ENCODE measurements around the gene WNT11. TPM values are rescaled to one million over a fixed set of nuclear protein-coding genes. Genes with fewer than 3 reads are reported as not detected.

WNT11 gene
- total RNA-seq, 1 donor from 2014 or later, result 0.37 TPM

DNA sequence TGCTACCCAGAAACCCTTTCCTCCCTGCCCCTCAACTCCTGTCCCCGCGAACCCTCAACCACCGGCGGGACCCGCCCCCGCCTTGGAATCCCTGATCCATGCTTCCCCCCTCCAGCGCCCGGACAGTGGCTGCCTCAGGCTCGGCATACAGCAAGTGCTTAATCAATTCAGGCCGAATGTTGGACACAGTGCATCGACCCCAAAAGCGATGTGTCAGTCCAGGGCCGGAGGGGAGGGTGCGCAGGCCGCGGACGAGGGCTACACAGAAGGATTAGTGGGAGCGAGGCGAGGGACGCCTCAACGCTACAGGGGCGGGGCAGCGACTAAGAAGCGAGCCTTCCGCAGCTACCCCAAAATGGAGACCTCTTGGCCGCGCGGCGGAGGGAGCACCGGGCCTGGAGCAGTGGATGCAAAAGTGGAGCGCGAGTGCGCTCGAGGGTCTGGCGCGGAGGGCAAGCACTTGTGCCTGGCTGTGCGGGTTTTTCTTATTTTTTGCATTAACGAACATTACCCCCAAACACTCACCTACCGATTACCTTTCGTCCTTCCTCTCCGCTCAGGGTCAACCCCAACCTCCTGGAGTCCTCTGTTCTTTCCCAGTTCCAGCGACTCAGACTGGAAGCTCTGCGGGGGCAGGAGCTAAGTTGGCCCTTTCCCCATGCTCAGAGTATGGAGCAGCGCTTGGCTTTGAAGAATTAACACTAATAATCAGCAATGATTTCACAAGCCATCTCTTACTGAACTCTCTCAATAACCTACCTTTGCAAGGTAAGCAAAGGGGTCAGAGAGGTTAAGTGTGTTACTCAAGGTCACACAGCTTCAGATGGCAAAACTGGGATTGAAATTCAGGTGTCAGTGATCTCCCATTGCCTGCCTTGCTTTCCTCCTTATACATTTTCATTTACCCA lies 30.0 kb upstream of the WNT11 start:
- H3K9me3 Mint-ChIP-seq (ENCODE audit: unreplicated experiment), result peaks cover 26% of the 10 kb centered on the region
- peaks cover 34% of the 10 kb centered on the region for H3K27me3 Mint-ChIP-seq (ENCODE audit: unreplicated experiment)
- H3K36me3 Mint-ChIP-seq (ENCODE audit: unreplicated experiment), result no peaks in the 10 kb centered on the region
- peaks cover 13% of the 10 kb centered on the region for H3K4me1 Mint-ChIP-seq (ENCODE audit: low read depth, unreplicated experiment)
- TF ChIP-seq, protein P1, sequence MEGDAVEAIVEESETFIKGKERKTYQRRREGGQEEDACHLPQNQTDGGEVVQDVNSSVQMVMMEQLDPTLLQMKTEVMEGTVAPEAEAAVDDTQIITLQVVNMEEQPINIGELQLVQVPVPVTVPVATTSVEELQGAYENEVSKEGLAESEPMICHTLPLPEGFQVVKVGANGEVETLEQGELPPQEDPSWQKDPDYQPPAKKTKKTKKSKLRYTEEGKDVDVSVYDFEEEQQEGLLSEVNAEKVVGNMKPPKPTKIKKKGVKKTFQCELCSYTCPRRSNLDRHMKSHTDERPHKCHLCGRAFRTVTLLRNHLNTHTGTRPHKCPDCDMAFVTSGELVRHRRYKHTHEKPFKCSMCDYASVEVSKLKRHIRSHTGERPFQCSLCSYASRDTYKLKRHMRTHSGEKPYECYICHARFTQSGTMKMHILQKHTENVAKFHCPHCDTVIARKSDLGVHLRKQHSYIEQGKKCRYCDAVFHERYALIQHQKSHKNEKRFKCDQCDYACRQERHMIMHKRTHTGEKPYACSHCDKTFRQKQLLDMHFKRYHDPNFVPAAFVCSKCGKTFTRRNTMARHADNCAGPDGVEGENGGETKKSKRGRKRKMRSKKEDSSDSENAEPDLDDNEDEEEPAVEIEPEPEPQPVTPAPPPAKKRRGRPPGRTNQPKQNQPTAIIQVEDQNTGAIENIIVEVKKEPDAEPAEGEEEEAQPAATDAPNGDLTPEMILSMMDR (IDR thresholded peaks at IDR 0.05; ENCODE audit: partially characterized antibody, unreplicated experiment), result no peak
- H3K4me3 Mint-ChIP-seq (ENCODE audit: unreplicated experiment), result peak overlapping the region; percentile 94
- peak; percentile 67 for DNase-seq
- H3K27ac Mint-ChIP-seq (ENCODE audit: unreplicated experiment), result peak overlapping the region; percentile 73

DNA sequence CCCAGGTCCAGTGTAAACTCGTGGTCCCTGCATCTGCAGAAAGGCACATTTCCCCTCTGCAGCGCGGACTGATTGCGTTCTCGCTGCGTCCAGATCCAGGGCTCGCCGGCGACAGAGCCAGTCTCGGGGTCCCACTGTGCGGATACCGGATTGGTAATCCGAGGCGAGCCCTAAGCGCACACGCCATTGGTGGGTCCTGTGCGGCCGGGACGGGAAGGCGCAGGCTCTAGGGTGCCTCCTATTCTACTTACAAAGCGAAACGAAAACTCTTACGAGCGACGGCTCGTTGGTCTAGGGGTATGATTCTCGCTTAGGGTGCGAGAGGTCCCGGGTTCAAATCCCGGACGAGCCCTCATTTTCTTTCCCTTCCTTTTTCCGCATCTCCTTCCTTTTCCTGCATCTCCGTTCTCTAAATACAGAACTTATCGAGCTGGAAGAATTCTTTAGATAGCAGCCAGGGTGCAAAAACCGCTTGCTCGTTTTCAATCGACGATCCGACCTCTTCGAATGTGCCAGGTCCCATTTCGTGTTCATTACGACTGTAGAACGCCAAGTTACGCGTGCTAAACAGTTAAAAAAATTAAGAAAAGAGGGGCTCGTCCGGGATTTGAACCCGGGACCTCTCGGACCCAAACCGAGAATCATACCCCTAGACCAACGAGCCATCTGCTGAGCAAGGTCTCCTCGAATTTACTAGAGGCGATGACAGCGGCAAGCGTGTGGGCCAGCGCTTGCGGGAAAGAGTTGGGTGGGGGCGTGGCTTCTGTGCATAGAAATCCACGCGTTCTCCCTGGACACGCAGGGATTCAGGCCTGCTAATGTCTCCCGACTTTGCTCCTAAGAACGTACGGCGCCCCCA lies 29.2 kb upstream of the WNT11 start:
- H3K36me3 Mint-ChIP-seq (ENCODE audit: unreplicated experiment), result no peaks in the 10 kb centered on the region
- TF ChIP-seq, protein P1 (IDR thresholded peaks at IDR 0.05; ENCODE audit: partially characterized antibody, unreplicated experiment), result no peak
- peak overlapping the region; percentile 73 for H3K27ac Mint-ChIP-seq (ENCODE audit: unreplicated experiment)
- peaks cover 7% of the 10 kb centered on the region for H3K4me1 Mint-ChIP-seq (ENCODE audit: low read depth, unreplicated experiment)
- H3K27me3 Mint-ChIP-seq (ENCODE audit: unreplicated experiment), result peaks cover 30% of the 10 kb centered on the region
- peak; percentile 90 for DNase-seq
- H3K4me3 Mint-ChIP-seq (ENCODE audit: unreplicated experiment), result peak overlapping the region; percentile 94
- peaks cover 28% of the 10 kb centered on the region for H3K9me3 Mint-ChIP-seq (ENCODE audit: unreplicated experiment)

DNA sequence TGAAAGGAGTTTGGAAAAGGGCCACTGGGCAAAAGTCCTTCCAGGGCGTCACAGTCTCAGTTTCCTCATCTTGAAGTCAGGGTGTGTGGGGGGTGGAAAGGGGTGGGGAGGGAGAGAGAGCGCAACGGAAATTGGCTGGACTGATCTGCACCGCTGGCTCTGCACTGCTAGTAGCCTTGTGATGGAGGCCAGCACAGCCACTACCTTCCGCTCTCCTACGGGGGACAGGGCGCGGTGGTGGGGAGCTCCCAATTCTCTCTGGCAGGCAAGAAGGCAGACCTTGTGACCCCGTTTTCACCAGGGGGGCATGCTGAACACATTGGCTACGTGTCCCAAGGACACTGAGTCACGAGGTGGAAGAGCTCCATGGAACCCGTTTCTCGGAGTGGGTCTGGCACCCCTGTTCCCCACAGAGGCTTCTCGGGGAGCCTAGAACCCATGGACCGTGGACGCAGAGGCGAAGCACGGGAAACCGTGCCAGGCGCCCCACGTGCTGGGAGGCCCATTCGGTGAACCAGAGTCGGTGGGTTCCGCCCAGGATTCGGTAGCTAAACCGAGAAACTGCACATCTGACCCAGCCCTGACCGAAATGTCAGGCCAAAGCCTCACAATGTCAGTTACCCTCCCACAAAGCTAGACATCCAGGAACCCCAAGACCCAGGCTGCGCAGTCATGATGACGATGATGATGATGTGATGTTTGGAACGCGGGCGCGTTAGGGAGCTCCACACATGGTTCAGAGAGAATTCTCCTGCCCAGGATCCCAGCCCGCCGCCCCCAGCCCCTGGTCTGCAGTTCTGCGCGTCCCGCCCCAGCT lies 28.3 kb upstream of the WNT11 start:
- Mint-ChIP-seq H3K4me1 (ENCODE audit: low read depth, unreplicated experiment) (peaks cover 1% of the 10 kb centered on the region), H3K4me3 (ENCODE audit: unreplicated experiment) (peak overlapping the region; percentile 94), H3K9me3 (ENCODE audit: unreplicated experiment) (peaks cover 28% of the 10 kb centered on the region), H3K27ac (ENCODE audit: unreplicated experiment) (peak overlapping the region; percentile 73), H3K27me3 (ENCODE audit: unreplicated experiment) (peaks cover 27% of the 10 kb centered on the region), H3K36me3 (ENCODE audit: unreplicated experiment) (no peaks in the 10 kb centered on the region)
- peak; percentile 40 for DNase-seq
- TF ChIP-seq, protein P1 (IDR thresholded peaks at IDR 0.05; ENCODE audit: partially characterized antibody, unreplicated experiment), result no peak

DNA sequence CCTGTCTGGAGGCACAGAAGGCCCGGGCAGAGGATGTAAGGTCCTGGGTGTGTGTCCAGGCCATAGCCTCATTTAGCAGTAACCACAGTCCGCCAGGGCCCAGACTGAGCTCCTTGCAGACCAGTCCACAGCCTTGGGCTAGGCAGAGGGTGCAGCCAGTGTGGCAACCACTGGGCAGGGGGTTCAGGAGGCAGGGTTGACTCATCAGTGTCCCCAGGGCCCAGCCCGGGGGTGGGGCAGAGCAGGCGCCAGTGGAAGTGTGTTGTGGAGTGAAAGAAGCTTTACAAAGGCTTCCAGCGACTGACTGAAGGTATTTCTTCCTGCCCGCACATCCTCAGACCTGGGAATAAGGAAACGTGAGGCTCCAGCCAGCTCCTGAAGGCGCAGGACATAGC lies 27.7 kb upstream of the WNT11 start:
- H3K4me3 Mint-ChIP-seq (ENCODE audit: unreplicated experiment), result no peak overlapping the region

More for the DNA sequence above, 27.7 kb upstream of the WNT11 start:
- peaks cover 1% of the 10 kb centered on the region for H3K4me1 Mint-ChIP-seq (ENCODE audit: low read depth, unreplicated experiment)
- peaks cover 28% of the 10 kb centered on the region for H3K9me3 Mint-ChIP-seq (ENCODE audit: unreplicated experiment)
- peaks cover 27% of the 10 kb centered on the region for H3K27me3 Mint-ChIP-seq (ENCODE audit: unreplicated experiment)
- no peaks in the 10 kb centered on the region for H3K36me3 Mint-ChIP-seq (ENCODE audit: unreplicated experiment)
- TF ChIP-seq, protein P1 (IDR thresholded peaks at IDR 0.05; ENCODE audit: partially characterized antibody, unreplicated experiment), result no peak
- DNase-seq, result no peak
- no peak overlapping the region for H3K27ac Mint-ChIP-seq (ENCODE audit: unreplicated experiment)

Data from glutamatergic neuron (in vitro differentiated cells).